ENCODE data around the gene IARS2.
"Not testable (repeated sequence)": the region's sequence is repeated elsewhere in the genome, so short reads cannot be mapped to it uniquely, and the experiment has no call there.

The IARS2 gene

GRCh38 chr1:220112600-220112999 lies 18.7 kb downstream of the IARS2 start:
- not testable (repeated sequence) for H3K4me3 ChIP-seq (ENCODE audit: low read depth, low read length)

- no peak overlapping the region for H3K4me3 ChIP-seq (ENCODE audit: low read depth, low read length)
Observed at GRCh38 chr1:220113136-220113695, 19.3 kb downstream of the IARS2 start.

- no peak overlapping the region for H3K4me3 ChIP-seq (ENCODE audit: low read depth, low read length)
Observed at GRCh38 chr1:220119043-220119512, 25.1 kb downstream of the IARS2 start.

- H3K4me3 ChIP-seq (ENCODE audit: low read depth, low read length) = no peak overlapping the region
Observed at GRCh38 chr1:220121791-220122530, 28.0 kb downstream of the IARS2 start.

- H3K4me3 ChIP-seq (ENCODE audit: low read depth, low read length) = no peak overlapping the region
Observed at GRCh38 chr1:220123066-220123465, 29.1 kb downstream of the IARS2 start.

- no peak overlapping the region for H3K4me3 ChIP-seq (ENCODE audit: low read depth, low read length)
Observed at GRCh38 chr1:220123889-220124288, 30.0 kb downstream of the IARS2 start.

- H3K4me3 ChIP-seq (ENCODE audit: low read depth, low read length) = no peak overlapping the region
Observed at GRCh38 chr1:220124542-220124941, 30.6 kb downstream of the IARS2 start.

GRCh38 chr1:220127076-220127475 lies 33.1 kb downstream of the IARS2 start:
- no peak overlapping the region for H3K4me3 ChIP-seq (ENCODE audit: low read depth, low read length)

- H3K4me3 ChIP-seq (ENCODE audit: low read depth, low read length) = no peak overlapping the region
Observed at GRCh38 chr1:220129479-220130210, 35.7 kb downstream of the IARS2 start.

GRCh38 chr1:220135755-220136154 lies 41.8 kb downstream of the IARS2 start:
- H3K4me3 ChIP-seq (ENCODE audit: low read depth, low read length) = no peak overlapping the region

- H3K4me3 ChIP-seq (ENCODE audit: low read depth, low read length) = no peak overlapping the region
Observed at GRCh38 chr1:220137019-220137786, 43.3 kb downstream of the IARS2 start.

- H3K4me3 ChIP-seq (ENCODE audit: low read depth, low read length) = no peak overlapping the region
Observed at GRCh38 chr1:220139966-220140365, 46.0 kb downstream of the IARS2 start.

- no peak overlapping the region for H3K4me3 ChIP-seq (ENCODE audit: low read depth, low read length)
Observed at GRCh38 chr1:220144051-220144450, 50.1 kb downstream of the IARS2 start.

- H3K4me3 ChIP-seq (ENCODE audit: low read depth, low read length) = no peak overlapping the region
Observed at GRCh38 chr1:220149742-220150141, 55.8 kb downstream of the IARS2 start.

GRCh38 chr1:220151454-220151853 lies 57.5 kb downstream of the IARS2 start:
- no peak overlapping the region for H3K4me3 ChIP-seq (ENCODE audit: low read depth, low read length)

- H3K4me3 ChIP-seq (ENCODE audit: low read depth, low read length) = no peak overlapping the region
Observed at GRCh38 chr1:220153147-220153546, 59.2 kb downstream of the IARS2 start.

- H3K4me3 ChIP-seq (ENCODE audit: low read depth, low read length) = no peak overlapping the region
Observed at GRCh38 chr1:220156620-220157146, 62.8 kb downstream of the IARS2 start.

GRCh38 chr1:220157738-220158137 lies 63.8 kb downstream of the IARS2 start:
- no peak overlapping the region for H3K4me3 ChIP-seq (ENCODE audit: low read depth, low read length)

- not testable (repeated sequence) for H3K4me3 ChIP-seq (ENCODE audit: low read depth, low read length)
Observed at GRCh38 chr1:220158530-220158929, 64.6 kb downstream of the IARS2 start.

GRCh38 chr1:220159041-220159440 lies 65.1 kb downstream of the IARS2 start:
- H3K4me3 ChIP-seq (ENCODE audit: low read depth, low read length) = no peak overlapping the region

GRCh38 chr1:220160027-220160426 lies 66.1 kb downstream of the IARS2 start:
- no peak overlapping the region for H3K4me3 ChIP-seq (ENCODE audit: low read depth, low read length)
